Smooth muscle cell (in vitro differentiated cells): ENCODE results near the gene KCNH2. TPM values are rescaled to one million over a fixed set of nuclear protein-coding genes. Genes with fewer than 3 reads are reported as not detected.
A peak's percentile ranks its signal among the peaks of the same experiment; 100 is the strongest.

Experiments used
- DNase-seq: peaks from one replicate; lab custom pipeline; 2025; ENCODE audit not compliant: unreplicated experiment; lab: John Stamatoyannopoulos, UW
- H2AFZ ChIP-seq: fragments of 200-600 bp; sonication (generic); 2 replicates; pipeline ENCODE4 v1.6.0; 2016; ENCODE audit warnings: antibody characterized with exemption, low read depth, mild to moderate bottlenecking
- H3F3A ChIP-seq: fragments of 200-600 bp; sonication (generic); 2 replicates; pipeline ENCODE4 v1.6.0; 2017; ENCODE audit warnings: antibody characterized with exemption, low read depth
- H3K27ac ChIP-seq: fragments of 200-600 bp; sonication (generic); 2 replicates; pipeline ENCODE4 v1.5.1; 2016; ENCODE audit warnings: low read depth, mild to moderate bottlenecking
- H3K27me3 ChIP-seq: fragments of 200-600 bp; sonication (generic); 2 replicates; pipeline ENCODE4 v1.6.1; 2016; ENCODE audit warnings: low read depth, mild to moderate bottlenecking
- H3K36me3 ChIP-seq: fragments of 200-600 bp; sonication (generic); 2 replicates; pipeline ENCODE4 v1.5.1; 2016; ENCODE audit warnings: low read depth
- H3K4me1 ChIP-seq: fragments of 200-600 bp; sonication (generic); 2 replicates; pipeline ENCODE4 v1.5.1; 2016; ENCODE audit warnings: low read depth
- H3K4me2 ChIP-seq: fragments of 200-600 bp; sonication (generic); 2 replicates; pipeline ENCODE4 v1.6.0; 2016; ENCODE audit warnings: mild to moderate bottlenecking
- H3K4me3 ChIP-seq: fragments of 200-600 bp; sonication (generic); 2 replicates; pipeline ENCODE4 v1.5.1; 2016; ENCODE audit warnings: mild to moderate bottlenecking
- H3K79me2 ChIP-seq: fragments of 200-600 bp; sonication (generic); 2 replicates; pipeline ENCODE4 v1.6.0; 2016; ENCODE audit warnings: low read depth, mild to moderate bottlenecking
- H3K9ac ChIP-seq: fragments of 200-600 bp; sonication (generic); 2 replicates; pipeline ENCODE4 v1.6.0; 2016; ENCODE audit warnings: low read depth
- H3K9me3 ChIP-seq: fragments of 200-600 bp; sonication (generic); replicated peaks from 2 replicates; pipeline ENCODE4 v1.5.1; 2016; ENCODE audit warnings: low read depth
- H4K20me1 ChIP-seq: fragments of 200-600 bp; sonication (generic); 2 replicates; pipeline ENCODE4 v1.6.0; 2016; ENCODE audit warnings: low read depth
- CTCF ChIP-seq: fragments of 200-600 bp; sonication (generic); IDR thresholded peaks from 2 replicates; pipeline ENCODE4 v1.5.1; 2017; ENCODE audit warnings: borderline replicate concordance, mild to moderate bottlenecking, antibody characterized with exemption; ENCODE audit not compliant: insufficient read depth, poor library complexity, severe bottlenecking
- WGBS: methylation state at CpG from one replicate; pipeline ENCODE4 v1.1.7; 2016; ENCODE audit warnings: low lambda C conversion rate; 5-methylcytosine and 5-hydroxymethylcytosine counted together
- polyA plus RNA-seq: library from polyadenylated mRNA; unstranded; fragments of >200 nt; fragmentation: Nextera tagmentation; extraction: Ambion mirVana; gene quantifications from 2 replicates; pipeline ENCODE4 v1.2.1, GENCODE V29; 2016
- total RNA-seq: library from RNA; depleted of rRNA; stranded (reverse); fragments of >200 nt; gene quantifications from 2 replicates; pipeline ENCODE4 v1.2.3, GENCODE V29; 2014

KCNH2 gene
- total and polyA plus RNA-seq, 2 experiments from 2014 or later: 12.9 to 37.7 TPM

- Histone ChIP-seq H3K36me3 (no peaks in the 10 kb centered on the region), H3K4me2 (no peak overlapping the region), H3K4me3 (no peak overlapping the region), H3K27me3 (no peaks in the 10 kb centered on the region), H3K9ac (no peak overlapping the region), H3K27ac (no peak overlapping the region), H2AFZ (no peak overlapping the region), H3F3A (peaks cover 5% of the 10 kb centered on the region), H3K79me2 (no peaks in the 10 kb centered on the region), H4K20me1 (no peaks in the 10 kb centered on the region), H3K4me1 (peaks cover 6% of the 10 kb centered on the region), H3K9me3 (no peaks in the 10 kb centered on the region)
- 88% methylated on average over 13 of the region's 14 CpGs for WGBS
- TF ChIP-seq CTCF: no peak
- no peak for DNase-seq
These were observed 15.4 kb upstream of the KCNH2 start for GRCh38 chr7:150993511-150993910.

GRCh38 chr7:150992833-150993302, 14.7 kb upstream of the KCNH2 start:
- H3K27me3 ChIP-seq: no peaks in the 10 kb centered on the region
- TF ChIP-seq CTCF: no peak
- H3F3A ChIP-seq: peaks cover 5% of the 10 kb centered on the region
- no peaks in the 10 kb centered on the region for H3K9me3 ChIP-seq
- no peak overlapping the region for H3K9ac ChIP-seq
- H3K36me3 ChIP-seq: no peaks in the 10 kb centered on the region
- no peak for DNase-seq
- H3K4me2 ChIP-seq: no peak overlapping the region
- H3K4me3 ChIP-seq: no peak overlapping the region
- no peak overlapping the region for H3K27ac ChIP-seq
- no peaks in the 10 kb centered on the region for H4K20me1 ChIP-seq
- no peak overlapping the region for H2AFZ ChIP-seq
- peaks cover 6% of the 10 kb centered on the region for H3K4me1 ChIP-seq
- WGBS: 47% methylated on average over 5 of the region's 5 CpGs
- H3K79me2 ChIP-seq: no peaks in the 10 kb centered on the region

- 87% methylated on average over 6 of the region's 6 CpGs for WGBS
- no peak overlapping the region for H3K27ac ChIP-seq
- H3K36me3 ChIP-seq: no peaks in the 10 kb centered on the region
- no peak for TF ChIP-seq CTCF
- no peaks in the 10 kb centered on the region for H4K20me1 ChIP-seq
- no peaks in the 10 kb centered on the region for H3K79me2 ChIP-seq
- H3F3A ChIP-seq: peaks cover 5% of the 10 kb centered on the region
- H3K4me3 ChIP-seq: no peak overlapping the region
- H2AFZ ChIP-seq: no peak overlapping the region
- no peaks in the 10 kb centered on the region for H3K27me3 ChIP-seq
- no peak overlapping the region for H3K9ac ChIP-seq
- H3K4me1 ChIP-seq: peaks cover 6% of the 10 kb centered on the region
- H3K9me3 ChIP-seq: no peaks in the 10 kb centered on the region
- DNase-seq: no peak
- H3K4me2 ChIP-seq: no peak overlapping the region
These were observed 14.0 kb upstream of the KCNH2 start for GRCh38 chr7:150992051-150992640.

- peak within 1 kb of the TSS; percentile 67 for H3K9ac ChIP-seq
- no peaks in the 10 kb centered on the region for H3K9me3 ChIP-seq
- peaks cover 5% of the 10 kb centered on the region for H3F3A ChIP-seq
- H4K20me1 ChIP-seq: no peaks in the 10 kb centered on the region
- H3K27me3 ChIP-seq: no peaks in the 10 kb centered on the region
- WGBS: 69% methylated on average over 12 of the region's 12 CpGs
- peak within 1 kb of the TSS; percentile 69 for H3K27ac ChIP-seq
- DNase-seq: no peak
- no peak for TF ChIP-seq CTCF
- no peaks in the 10 kb centered on the region for H3K79me2 ChIP-seq
- no peaks in the 10 kb centered on the region for H3K36me3 ChIP-seq
- H3K4me1 ChIP-seq: peaks cover 6% of the 10 kb centered on the region
- no peak within 1 kb of the TSS for H3K4me2 ChIP-seq
- H3K4me3 ChIP-seq: no peak within 1 kb of the TSS
- H2AFZ ChIP-seq: no peak within 1 kb of the TSS
These were observed 12.5 kb upstream of the KCNH2 start, which contains the start of gene NOS3 for GRCh38 chr7:150990416-150991186. NOS3 (plus strand) TSS chr7:150991017; CDS start chr7:150993804, 2,787 bp downstream.
